Stimulated activated CD4-positive, alpha-beta T cell treated with anti-CD3 and anti-CD28 coated beads, Interleukin-1b, Interleukin-23, amount 100 ng/mL, for 1 hour (primary cell): ENCODE measurements around the gene FAM25G.
"Not testable (repeated sequence)": the region's sequence is repeated elsewhere in the genome, so short reads cannot be mapped to it uniquely, and the experiment has no call there.

Experiments used
- DNase-seq, 2 donors: peaks; one replicate each; pipeline ENCODE4 v3.0.0-alpha.2; 2020; ENCODE audit warnings: low read depth in 2 of 2

Gene FAM25G

DNA sequence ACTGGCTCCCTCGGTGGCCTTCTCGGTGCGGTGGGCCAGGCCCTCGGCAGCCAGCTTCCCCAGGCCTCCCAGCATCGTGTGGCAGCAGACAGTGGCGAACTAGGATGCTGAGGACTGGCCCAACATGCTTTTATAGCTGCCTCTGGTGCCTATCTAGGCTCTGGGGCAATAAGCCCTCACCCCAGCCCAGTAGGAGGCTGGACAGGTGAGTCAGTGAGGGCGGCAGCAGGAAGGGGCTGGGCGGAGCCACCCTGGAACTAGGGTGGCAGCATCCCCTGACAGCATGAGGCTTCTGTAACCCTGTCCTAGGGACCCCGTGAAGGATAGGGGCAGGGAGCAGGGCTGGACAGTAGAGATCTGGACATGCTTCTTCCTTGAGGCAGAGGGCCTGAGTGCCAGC lies at the start of gene FAM25G:
Gene FAM25G (minus strand): TSS at position 101 of the 400 bp plus-strand sequence. CDS start 26 bp downstream, at position 75.
- not testable (repeated sequence) for DNase-seq

DNA sequence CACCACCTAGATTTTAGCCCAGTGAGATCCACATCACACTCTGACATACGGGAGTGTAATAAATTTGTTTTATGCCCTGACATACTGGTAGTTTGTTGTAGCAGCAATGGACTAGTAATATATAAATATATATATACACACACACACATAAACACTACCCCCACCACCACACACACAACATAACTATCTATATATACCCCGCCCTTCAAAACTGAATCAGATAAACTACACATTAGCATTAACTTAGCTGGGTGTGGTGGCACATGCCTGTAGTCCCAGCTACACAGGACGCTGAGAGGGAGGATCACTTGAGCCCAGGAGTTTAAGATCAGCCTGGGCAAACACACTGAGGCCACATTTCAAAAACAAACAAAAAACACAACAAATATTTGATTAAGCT lies 44.9 kb upstream of the FAM25G start:
- not testable (repeated sequence) for DNase-seq

DNA sequence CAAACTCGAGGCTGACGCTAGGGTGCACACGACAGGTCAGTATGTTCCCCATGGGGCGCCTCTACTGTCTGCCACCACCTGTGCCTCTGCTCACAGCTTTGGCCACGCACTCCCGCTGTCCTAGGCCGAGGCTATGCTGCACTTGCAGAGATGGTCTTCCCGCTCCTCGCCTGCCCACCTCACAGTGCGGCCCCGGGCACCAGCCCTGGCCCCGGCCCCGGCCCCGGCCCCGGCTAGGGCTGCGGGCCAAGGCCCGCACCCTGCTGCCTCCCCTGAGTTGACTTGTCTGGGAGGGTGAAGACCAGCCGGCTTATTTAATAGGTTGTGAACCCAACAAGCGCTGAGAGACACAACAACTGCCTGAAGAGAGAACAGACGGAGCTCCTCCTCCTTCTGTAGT lies 32.0 kb upstream of the FAM25G start, which contains the start of gene AGAP9:
Gene AGAP9 (minus strand): TSS at position 164 of the 400 bp plus-strand sequence. CDS start 112 bp downstream, at position 52.
- DNase-seq: not testable (repeated sequence)

DNA sequence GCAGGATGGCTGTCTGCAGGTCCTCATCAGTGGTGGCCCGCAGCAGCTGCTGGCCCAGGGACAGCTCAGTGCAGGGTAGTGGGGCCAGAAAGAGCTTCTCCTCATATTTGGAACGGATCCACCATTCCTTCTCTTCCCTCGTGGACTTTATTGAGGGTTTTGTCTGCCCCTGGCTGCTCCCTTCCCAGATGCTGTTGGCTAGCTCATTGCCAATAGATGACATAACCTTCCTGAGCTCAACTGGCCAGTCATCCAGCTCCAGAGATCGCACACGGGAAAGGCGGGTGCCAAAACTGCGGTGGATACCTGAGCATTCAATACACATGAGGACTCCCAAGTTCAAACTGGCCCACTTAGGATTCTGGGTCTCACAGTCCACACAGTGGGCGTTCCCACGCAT lies 10.8 kb upstream of the FAM25G start:
- not testable (repeated sequence) for DNase-seq

DNA sequence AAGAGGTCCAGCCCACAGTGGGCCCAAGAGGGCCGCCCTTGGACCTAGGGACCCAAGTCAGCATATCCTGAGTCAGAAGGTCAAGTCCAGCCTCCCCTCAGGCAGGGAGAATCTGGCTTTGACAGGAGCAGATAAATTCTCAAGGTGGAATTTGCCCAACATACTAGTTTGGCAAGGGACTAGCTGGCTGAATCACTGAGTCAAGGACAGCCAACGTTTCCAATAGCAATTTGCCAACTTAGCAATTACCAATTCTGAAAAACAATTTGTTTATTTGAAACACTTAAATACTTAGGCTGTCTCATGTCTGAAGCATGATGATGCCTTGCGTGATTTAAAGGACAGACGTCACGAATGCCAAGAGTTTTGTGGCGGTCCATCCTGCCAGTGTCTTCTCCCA lies 2.7 kb upstream of the FAM25G start:
- DNase-seq: not testable (repeated sequence)

DNA sequence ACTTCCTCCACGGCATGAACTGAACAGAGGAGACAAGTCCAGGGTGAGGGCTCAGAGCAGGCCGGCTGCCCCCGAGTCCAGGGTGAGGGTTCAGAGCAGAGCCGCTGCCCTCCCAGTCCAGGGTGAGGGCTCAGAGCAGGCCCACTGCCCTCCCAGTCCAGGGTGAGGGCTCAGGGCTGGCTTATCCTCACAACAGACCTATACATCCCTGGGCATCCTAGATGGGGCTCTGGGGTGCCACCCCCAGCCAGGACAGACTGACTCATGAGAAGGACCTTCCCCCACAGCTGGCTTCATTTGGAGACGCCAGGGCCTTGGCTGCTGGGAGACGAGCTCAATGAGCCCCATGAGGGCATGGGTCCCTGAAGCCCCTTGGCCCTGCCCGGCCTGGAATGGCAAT lies 1.9 kb downstream of the FAM25G start:
- DNase-seq: not testable (repeated sequence)

DNA sequence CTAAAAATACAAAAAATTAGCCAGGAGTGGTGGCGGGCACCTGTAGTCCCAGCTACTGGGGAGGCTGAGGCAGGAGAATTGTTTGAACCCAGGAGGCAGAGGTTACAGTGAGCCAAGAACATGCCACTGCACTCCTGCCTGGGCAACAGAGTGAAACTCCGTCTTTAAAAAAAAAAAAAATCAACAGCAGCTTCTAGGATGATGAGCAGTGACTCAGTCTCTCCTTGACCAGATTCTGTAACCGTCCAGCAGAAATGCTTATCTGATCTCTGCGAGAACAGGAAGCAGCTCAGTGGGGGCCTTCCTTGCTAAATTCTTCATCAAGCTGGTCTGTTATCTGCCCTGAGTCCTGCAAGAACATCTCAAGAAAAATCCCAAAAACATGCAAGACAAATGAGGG lies 5.6 kb downstream of the FAM25G start:
- not testable (repeated sequence) for DNase-seq

DNA sequence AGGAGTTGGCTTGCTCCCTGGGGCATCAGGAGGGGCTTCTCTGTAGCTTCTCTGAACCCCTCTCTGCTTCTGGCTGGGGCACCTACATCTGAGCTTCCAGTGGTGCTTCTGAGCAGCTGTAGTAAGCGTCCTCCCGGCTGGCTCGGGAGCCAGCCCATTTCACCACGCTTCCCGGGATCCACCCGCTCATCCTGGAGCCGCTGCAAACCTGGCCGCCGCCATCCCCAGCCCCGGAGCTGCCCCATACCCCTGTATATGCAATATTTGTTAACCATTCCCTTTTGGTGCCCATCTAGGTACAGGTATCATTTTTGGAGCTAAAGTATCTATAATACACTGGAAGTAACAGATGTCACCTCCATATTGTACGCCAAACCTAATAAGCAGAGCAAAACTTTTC lies 6.7 kb downstream of the FAM25G start:
- DNase-seq: not testable (repeated sequence)

DNA sequence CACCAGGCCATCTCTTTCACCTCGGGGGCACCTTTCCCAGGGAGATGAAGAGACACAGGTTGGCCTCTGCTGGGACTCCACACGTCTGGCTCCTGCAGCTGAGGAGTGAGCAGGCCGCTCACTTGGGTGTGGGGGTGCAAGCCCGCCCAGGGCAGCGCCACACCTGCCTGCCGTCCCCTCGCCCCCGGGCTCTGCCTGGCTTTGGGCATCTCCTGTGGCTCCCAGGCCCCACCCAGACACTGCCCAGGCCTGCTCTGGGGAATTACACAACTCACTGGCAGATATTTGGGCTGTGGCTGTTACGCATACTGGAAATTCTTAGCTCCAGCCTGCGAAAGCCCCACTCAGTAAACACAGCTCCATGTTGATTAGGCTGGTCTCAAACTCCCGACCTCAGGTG lies 7.6 kb downstream of the FAM25G start, which contains the start of gene ANXA8:
Gene ANXA8 (minus strand): TSS at position 193 of the 400 bp plus-strand sequence. CDS start 182 bp downstream, at position 11.
- not testable (repeated sequence) for DNase-seq

DNA sequence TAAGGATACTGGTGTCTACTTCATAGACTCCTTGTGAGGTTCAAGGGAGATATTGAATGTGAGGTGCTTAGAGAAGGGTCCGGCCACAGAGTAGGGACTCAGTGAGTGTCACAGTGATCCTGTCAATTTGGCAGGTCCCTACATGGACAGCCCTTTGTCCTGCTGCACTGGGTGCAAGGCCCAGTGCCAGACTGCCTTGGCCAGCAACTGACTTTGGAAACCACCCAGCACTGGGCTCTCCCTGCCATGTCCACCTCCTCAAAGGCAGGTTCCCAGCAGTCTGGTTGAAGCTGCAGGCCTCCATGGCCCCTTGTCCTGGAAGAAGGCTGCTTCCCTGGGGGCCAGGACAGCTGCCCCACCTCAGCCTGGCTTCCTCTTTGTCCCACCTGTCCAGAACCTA lies 9.1 kb downstream of the FAM25G start:
- not testable (repeated sequence) for DNase-seq

DNA sequence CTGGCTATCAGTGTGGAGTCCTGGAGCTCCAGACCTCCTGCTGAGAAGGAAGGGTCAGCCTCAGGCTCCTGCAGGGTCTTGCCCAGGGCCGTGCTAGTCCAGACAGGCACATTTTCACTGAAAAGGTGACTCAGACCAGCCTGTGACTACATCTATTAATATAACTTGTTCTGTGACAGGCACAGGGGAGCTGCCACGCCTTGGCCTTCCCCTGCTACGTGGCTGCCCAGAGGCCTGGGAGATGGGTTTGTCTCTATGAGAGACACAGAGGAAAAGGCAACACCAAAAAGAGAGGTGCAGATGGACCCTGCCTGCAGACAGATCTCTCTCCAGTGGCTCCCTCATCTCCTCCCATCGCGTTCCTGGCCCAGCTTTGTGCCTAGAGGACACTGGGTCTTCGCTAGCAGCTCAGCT lies 9.7 kb downstream of the FAM25G start:
- not testable (repeated sequence) for DNase-seq

DNA sequence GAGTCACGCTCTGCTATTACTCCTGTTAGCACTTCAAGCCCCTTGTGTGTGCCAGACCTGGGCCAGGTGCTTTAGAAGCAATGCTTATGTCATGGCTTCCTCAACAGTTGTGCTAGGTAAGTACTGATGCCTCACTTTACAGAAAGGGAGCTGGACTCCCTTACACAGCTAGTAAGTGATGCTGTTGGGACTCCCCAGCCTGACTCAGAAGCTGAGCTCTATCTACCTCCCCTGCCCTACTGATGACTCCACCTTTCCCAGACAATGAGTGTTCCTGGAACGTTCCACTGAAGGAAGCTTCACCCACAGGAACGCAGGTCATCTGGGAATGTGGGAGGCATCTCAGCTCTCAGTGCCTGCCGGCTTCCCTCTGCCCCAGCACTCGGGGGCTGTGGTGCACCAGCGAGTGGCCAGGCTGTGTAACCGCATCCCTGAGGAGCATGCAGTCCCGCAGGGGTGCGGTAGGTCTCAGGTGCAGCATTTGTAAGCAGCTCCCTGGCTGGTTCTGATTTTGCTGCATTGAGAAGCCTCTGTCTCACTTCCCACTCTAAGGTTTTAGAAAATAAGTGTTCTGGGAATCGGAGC lies 10.2 kb downstream of the FAM25G start:
- not testable (repeated sequence) for DNase-seq

DNA sequence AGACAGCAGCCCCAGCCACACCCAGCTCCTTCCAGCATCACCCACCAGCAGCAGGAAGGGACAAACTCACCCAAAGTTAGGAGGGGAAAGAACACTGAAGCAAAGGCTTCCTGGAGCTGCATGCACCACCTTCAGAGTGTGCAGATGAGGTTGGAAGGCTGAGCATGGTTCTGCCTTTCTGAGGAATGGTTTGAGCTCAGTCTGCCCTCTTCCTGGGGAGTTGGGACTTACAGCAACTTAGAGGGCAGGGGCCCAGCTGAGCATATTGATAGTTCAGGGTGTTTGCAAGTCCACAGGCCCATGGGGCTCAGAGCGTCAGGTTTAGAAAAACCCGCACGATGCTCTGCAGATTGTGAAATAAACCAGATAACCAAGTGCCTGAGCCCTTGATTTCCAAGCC lies 11.4 kb downstream of the FAM25G start:
- not testable (repeated sequence) for DNase-seq

DNA sequence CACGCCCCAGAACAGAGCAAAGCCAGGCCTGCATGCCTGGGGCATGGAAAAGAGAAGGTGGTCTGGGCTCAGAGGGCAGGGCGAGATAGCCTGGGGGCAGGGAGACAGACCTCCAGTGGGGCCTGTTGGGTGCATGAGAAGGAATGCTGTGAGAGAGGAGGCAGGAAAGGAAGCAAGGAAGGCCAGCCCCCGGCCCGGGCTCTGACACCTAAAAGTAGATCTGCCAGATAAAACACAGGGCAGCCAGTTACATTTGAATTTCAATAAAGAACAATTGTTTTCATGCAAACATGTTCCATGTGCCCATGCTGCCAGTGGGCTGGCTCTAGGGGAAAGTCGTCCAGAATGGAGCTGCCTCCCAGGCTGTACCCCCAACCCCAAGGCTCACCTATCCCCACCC lies 13.4 kb downstream of the FAM25G start:
- not testable (repeated sequence) for DNase-seq

DNA sequence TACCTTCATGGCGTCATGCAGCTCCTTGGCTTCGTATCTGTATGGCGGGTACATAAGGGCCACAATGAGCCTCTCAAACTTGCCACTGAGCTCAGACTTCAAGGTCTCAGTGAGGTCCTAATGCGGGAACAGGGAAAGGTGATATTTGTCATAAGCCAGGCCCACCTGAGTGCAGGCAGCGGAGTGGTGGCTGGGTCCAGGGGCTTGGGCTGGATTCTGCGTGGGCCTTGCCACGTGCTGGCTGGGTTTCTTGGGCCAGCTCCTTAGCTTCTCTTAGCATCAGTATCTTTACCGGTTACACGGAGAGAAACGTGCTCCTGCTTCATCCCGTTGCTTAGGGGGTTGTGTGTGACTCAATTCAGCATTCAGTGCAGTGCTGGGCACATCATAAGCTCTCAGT lies 14.4 kb downstream of the FAM25G start:
- not testable (repeated sequence) for DNase-seq

DNA sequence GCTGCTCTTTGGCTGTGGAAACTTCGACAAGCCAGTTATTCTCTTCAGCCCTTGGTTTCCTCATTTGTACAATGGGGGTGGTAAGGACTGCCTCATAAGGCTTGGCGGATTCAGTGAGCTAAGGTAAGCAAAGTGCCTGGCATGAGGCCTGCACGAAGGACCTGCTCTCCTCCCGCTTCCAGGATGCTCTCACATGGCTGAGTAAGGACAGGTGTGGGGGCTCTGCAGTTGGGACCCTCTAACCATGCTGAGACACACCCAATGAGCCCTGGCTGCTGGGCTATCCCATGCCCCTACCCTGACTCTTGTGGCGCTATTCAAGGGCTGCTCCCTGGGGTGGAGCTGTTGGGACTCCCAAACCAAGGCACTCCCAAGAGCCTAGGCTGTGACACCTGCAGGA lies 16.4 kb downstream of the FAM25G start:
- not testable (repeated sequence) for DNase-seq

DNA sequence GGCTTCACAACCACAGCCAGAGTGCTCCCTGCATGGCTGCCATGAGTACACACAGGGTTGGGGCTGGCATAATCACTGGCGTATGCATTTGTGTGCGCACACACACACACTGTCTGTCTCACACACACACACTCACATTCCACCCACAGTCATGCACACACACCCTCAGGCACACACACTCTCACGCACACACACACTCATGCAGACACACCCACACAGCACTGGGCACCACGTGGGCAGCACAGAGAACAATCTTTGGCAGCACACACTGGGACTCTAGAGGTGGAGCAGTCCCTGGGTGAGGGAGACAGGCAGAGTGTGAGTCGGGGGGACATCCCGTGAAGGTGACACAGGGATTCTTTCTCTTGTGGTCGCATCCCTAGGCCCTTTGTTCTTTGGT lies 18.0 kb downstream of the FAM25G start:
- DNase-seq: not testable (repeated sequence)

DNA sequence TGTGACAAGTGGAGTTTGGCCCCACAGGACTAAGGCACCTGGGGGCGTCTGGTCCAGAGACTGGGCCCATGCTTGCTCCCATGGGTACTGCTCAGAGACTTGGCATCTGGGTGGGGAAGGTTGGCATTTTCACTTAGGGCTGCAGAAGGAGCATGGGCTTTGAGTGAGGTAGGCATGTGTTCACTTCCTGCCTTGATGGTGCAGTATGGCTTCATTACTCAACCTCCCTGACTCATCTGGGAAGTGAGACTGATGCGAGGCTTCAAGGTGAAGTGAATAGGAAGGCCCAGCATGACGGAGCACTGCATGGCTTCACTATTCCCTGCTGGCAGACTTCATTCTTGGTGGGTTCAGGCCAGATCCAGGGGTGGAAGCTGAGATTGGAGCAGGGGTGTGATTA lies 18.9 kb downstream of the FAM25G start:
- DNase-seq: not testable (repeated sequence)

DNA sequence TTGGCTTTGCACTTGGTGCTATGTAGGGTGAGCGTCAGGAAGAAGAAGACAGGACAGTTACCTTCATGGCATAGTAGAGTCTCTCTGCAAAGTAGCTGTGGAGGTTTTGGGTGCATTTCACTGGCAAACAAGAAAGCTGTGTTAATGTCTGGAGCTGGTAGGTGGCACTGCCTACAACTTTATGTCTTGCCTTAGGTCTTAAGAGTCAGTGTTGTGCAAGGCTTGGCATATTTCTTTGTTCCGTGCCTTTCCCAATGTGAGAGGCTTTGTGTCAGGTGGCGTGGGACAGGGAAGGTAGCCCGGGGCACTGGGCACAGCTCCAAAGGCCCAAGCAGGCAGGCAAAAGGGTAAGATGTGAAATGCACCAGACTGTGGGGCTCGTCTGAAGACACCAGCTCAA lies 19.4 kb downstream of the FAM25G start:
- not testable (repeated sequence) for DNase-seq

DNA sequence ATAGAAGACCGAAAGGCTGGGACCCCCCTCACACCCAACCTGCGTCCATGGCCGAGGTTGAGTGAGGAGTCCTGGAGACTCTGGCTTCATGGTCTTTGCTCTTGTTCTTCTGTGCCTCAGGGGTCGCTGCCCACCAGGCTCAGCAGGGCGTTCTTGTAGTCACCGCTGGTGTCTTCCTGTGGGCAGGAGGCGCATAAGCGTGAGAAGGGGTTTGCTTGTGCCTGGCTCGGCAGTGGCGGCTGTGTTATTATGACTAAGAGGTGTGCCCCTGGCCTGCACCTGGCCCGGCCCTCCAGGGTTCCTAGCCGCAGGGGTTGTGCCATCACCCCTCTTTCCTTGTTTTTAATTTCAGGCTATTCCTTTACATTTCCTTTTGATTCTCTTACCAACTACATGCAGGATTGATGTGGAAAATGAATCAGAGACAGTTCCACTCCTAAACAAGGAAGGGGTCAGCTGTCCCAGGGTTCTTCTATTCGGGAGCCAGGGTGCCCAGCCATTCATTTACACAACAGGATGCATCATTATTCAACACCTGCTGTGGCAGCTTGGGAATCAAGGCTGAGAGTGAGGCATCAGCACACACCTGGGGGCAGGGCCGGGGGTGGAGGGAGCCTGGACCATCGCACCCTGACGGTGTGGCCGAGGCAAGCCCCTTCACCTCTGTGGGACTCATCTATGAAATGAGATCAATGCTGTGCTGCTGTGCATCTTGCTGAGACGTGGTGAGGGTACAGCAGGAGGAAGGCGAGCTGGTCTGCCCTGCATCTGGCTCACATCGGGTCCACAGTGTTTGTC lies 22.6 kb downstream of the FAM25G start:
- not testable (repeated sequence) for DNase-seq

DNA sequence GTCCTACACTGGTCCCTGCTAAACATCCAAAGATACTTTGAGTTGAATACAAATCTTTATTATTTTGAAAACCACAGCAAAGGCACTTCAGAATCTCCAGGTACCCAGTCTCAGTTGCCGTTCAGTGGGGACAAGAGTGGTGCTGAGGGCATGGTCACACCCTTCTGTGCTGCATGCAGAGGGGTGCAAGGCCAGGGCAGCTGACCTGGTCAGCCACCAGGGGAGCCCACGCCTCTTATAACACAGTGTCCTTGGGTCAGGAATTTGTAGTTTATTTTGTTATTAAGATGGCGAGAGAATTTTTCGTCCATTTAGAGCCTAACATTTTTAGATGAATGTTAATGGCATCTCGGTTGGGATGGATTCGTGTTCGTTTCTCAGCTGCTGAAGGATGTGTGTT lies 23.5 kb downstream of the FAM25G start:
- DNase-seq: not testable (repeated sequence)

DNA sequence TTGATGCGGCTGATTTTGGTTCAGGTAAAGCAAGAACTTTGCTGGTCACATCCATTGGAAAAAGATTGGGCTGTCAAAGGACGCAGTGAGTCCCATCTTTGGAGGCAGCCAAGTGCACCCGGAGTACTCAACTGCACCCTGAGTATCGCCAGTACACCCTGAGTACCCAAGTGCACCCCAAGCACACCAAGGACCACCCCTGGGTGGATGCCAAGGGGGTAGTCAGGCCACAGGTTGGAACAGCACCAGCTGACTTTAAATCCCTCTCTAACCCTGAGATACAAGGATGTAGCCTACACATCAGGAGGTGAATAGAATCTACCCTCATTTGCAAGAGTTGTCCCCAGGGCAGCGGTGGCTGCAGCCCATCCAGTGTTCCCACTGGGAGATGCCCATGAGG lies 24.0 kb downstream of the FAM25G start:
- DNase-seq: not testable (repeated sequence)
